ENCODE data around the gene IL20RA.
"Not testable (repeated sequence)": the region's sequence is repeated elsewhere in the genome, so short reads cannot be mapped to it uniquely, and the experiment has no call there.

The IL20RA gene, protein sequence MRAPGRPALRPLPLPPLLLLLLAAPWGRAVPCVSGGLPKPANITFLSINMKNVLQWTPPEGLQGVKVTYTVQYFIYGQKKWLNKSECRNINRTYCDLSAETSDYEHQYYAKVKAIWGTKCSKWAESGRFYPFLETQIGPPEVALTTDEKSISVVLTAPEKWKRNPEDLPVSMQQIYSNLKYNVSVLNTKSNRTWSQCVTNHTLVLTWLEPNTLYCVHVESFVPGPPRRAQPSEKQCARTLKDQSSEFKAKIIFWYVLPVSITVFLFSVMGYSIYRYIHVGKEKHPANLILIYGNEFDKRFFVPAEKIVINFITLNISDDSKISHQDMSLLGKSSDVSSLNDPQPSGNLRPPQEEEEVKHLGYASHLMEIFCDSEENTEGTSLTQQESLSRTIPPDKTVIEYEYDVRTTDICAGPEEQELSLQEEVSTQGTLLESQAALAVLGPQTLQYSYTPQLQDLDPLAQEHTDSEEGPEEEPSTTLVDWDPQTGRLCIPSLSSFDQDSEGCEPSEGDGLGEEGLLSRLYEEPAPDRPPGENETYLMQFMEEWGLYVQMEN

GRCh38 chr6:137044366-137045221 is at the start of gene IL20RA:
TSS of gene IL20RA (minus strand) at chr6:137044965. CDS start at chr6:137044728, 237 bp downstream.
- DNase-seq (ENCODE audit: low read depth in 2 of 2, low spot score in 1 of 2), result no peak

- DNase-seq (ENCODE audit: low read depth in 2 of 2, low spot score in 1 of 2), result no peak
These were observed 48.7 kb upstream of the IL20RA start for GRCh38 chr6:137093183-137094069.

DNA sequence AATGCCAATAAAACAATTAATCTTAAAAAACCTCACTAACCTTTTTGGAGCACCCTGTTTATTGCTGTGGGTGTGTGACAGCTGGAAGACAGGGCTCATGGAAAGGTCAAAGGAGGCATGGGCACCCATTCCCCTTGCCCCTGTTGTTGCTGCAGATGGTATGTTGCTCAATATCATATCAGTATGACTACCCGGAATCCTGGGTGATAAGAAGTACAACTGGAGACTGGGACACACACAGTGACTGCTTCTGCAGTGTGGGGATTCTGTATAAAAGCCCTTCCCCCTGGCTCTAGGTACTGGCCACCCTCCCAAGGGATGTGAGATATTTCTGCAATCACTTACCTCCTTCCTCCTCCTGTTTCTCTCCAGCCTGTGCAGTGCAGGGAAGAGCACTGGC is 47.3 kb upstream of the IL20RA start:
- DNase-seq (ENCODE audit: low read depth in 2 of 2, low spot score in 1 of 2), result no peak

DNA sequence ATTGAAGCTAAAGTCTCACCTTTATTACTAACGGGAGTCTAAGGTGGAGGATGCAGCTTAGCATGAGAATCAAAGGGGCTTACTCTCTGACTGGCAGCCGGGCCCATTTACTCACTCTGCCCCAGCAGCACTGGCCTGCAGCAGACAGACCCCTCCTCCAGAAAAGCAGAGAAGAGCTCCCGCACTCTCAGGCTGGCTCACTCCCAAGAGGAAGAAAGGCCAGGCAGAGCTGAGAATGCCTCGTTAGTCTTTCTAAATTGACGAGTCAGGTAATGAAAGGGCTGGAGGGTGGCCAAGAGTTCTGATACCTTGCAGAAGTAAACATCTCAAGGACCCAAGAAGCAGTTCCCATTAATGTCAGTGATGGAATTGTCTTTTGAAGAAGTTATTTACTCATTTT is 44.5 kb upstream of the IL20RA start:
- DNase-seq (ENCODE audit: low read depth in 2 of 2, low spot score in 1 of 2), result no peak

GRCh38 chr6:137087902-137088301 is 43.1 kb upstream of the IL20RA start:
- DNase-seq (ENCODE audit: low read depth in 2 of 2, low spot score in 1 of 2), result no peak

DNA sequence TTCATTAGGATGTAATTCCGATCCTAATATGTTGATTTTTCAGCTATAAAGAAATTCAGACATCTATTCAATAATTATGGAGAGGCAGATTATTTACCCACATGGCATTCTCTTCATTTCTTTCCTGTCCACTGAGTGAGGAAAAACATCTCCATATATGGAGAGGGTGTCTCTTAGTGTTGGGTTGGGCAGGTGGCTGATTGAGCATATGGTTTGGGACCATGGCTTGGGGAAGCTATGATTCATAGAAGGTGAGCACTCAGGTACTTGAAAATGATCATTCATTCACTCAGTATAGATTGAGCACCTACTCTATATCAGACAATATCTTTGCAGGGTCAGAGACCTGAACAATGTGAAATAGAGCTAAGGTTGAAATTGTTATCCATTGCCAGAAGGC is 41.3 kb upstream of the IL20RA start:
- DNase-seq (ENCODE audit: low read depth in 2 of 2, low spot score in 1 of 2), result no peak

DNA sequence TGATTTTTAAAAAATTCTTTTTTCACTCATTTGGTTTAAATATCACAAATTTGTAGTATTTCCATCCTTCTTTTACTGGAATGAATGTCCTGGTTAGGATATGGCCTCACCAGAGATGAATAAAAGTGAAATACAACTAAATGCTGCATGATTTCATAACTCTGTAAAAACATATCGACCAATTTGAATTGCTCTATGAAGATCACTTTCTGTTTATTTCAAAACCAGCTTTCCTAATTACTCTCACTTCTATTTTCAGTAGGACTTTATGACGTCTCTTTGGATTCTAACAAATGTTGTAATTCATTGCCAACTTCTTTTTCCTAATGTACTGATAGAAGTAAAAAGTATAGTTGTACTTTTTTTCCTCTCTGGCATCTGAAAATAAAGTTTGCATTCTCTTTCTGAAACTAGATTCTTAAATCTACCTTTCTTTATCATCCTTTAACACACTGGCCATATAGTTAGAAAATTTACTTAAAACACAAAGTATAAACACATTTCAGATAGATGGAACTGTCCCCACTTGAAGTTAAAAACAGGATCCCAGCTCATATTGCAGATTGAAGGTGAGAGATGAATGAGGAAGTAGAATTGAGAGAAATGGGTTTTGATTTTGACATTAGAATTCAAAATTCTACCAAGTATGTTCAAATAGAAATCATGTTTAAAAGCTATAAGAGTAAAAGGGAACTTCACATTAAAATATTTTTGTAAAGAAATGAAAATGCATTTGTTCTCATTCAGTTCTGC is 40.3 kb upstream of the IL20RA start:
- DNase-seq (ENCODE audit: low read depth in 2 of 2, low spot score in 1 of 2), result no peak

GRCh38 chr6:137084090-137084489 is 39.3 kb upstream of the IL20RA start:
- DNase-seq (ENCODE audit: low read depth in 2 of 2, low spot score in 1 of 2), result no peak

- DNase-seq (ENCODE audit: low read depth in 2 of 2, low spot score in 1 of 2), result no peak
These were observed 37.2 kb upstream of the IL20RA start for GRCh38 chr6:137081997-137082396.

DNA sequence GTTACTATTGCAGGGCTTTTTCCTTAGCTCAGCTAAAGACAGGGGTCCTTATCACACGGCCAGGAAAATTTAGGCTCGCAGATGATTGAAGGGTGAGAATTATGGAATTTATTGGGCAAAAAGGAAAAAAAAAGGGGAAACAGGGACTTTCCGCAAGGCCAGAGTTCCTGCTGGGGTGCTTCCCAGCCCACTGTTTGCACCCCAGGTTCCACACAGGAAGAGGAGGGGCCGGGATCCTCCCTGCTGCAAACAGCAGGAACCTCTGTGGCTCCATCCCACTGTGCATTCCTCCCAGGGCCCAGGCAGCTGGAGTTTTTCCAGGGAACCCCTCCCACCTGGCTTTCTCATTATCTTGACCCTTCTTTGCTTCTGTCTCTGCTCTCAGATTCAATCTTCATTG is 35.9 kb upstream of the IL20RA start:
- no peak for DNase-seq (ENCODE audit: low read depth in 2 of 2, low spot score in 1 of 2)

- DNase-seq (ENCODE audit: low read depth in 2 of 2, low spot score in 1 of 2), result peak; percentile 2 to 7
These were observed 31.7 kb upstream of the IL20RA start for GRCh38 chr6:137076277-137077068.

DNA sequence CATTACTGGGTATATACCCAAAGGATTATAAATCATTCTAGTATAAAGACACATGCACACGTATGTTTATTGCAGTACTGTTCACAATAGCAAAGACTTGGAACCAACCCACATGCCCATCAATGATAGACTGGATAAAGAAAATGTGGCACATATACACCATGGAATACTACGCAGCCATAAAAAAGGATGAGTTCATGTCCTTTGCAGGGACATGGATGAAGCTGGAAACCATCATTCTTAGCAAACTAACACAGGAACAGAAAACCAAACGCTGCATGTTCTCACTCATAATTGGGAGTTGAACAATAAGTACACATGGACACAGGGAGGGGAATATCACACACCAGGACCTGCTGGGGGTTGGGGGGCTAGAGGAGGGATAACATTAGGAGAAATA is 31.0 kb upstream of the IL20RA start:
- DNase-seq (ENCODE audit: low read depth in 2 of 2, low spot score in 1 of 2), result not testable (repeated sequence)

GRCh38 chr6:137070303-137070702 is 25.5 kb upstream of the IL20RA start:
- DNase-seq (ENCODE audit: low read depth in 2 of 2, low spot score in 1 of 2), result no peak

DNA sequence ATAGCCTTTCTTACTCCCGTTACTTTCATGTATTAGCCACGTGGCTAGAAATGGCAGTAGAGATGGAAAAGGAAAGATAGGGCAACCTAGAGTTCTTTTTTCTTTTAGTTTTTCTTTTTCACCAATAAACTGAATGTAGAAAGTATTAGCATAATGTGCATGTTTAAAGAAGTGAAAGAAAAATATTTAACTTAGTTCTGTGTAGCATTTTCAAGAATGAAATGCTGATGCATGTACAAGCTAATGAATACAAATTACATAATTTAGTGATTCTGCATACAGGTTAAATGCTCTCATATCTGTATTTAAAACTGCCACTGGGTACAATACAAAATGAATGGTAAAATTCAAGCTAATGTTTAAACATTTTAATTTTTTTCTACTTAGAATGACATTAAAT is 22.6 kb upstream of the IL20RA start:
- no peak for DNase-seq (ENCODE audit: low read depth in 2 of 2, low spot score in 1 of 2)

GRCh38 chr6:137058037-137058436 is 13.3 kb upstream of the IL20RA start:
- no peak for DNase-seq (ENCODE audit: low read depth in 2 of 2, low spot score in 1 of 2)

- DNase-seq (ENCODE audit: low read depth in 2 of 2, low spot score in 1 of 2), result no peak
These were observed 11.5 kb upstream of the IL20RA start for GRCh38 chr6:137056121-137056880.

DNA sequence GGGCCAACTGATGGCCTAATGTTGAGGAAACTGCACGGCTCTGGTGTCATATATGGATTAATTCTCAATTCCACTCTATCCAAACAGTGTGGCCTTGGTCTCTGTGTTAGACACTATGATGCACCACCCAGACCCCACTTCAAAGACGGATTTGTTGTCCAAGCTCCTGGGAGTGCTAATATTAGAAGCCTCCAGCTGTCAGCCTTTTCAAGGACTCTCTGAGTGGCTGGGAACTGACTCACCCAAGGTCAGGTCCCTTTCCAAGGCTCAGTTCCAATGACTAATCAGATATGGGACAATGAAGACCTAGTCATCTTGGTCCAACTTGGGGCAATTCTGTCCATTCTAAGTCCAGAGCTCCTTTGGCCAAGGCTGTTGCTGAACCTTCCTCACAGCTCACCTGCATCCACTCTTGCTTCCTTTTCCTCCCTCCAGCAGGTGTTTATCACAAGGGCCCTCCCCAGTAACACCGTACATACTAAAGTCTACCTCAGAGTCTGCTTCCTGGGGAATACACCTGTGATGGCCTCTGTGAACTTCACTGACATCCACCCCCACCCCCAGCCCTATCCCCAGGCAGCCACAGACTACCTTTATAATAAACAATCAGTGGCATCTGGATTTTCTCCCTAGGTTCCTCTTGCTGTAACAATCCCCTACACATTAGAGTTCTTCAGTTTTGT is 7.2 kb upstream of the IL20RA start:
- DNase-seq (ENCODE audit: low read depth in 2 of 2, low spot score in 1 of 2), result no peak

GRCh38 chr6:137049095-137049494 is 4.3 kb upstream of the IL20RA start:
- DNase-seq (ENCODE audit: low read depth in 2 of 2, low spot score in 1 of 2), result no peak
